ENCODE data around the gene MFAP4.
"Not testable (repeated sequence)": the region's sequence is repeated elsewhere in the genome, so short reads cannot be mapped to it uniquely, and the experiment has no call there.

Gene MFAP4

GRCh38 chr17:19357761-19358160 lies 29.2 kb downstream of the MFAP4 start:
- no peaks in the 10 kb centered on the region for H3K27me3 ChIP-seq (ENCODE audit: insufficient read depth, poor library complexity, severe bottlenecking)
- no peak for ATAC-seq (ENCODE audit: low read depth)
- no peaks in the 10 kb centered on the region for H3K36me3 ChIP-seq (ENCODE audit: low read depth)
- no peak overlapping the region for H3K27ac ChIP-seq (ENCODE audit: poor library complexity, severe bottlenecking)
- H3K9me3 ChIP-seq (ENCODE audit: severe bottlenecking) = no peaks in the 10 kb centered on the region
- no peak for TF ChIP-seq CTCF (IDR thresholded peaks at IDR 0.05; ENCODE audit: poor library complexity, severe bottlenecking)
- no peak for DNase-seq (ENCODE audit: low spot score)
- H3K4me1 ChIP-seq (ENCODE audit: insufficient read depth, poor library complexity, severe bottlenecking) = peaks cover 9% of the 10 kb centered on the region
- H3K4me3 ChIP-seq (ENCODE audit: severe bottlenecking) = no peak overlapping the region

GRCh38 chr17:19357351-19357750 lies 29.6 kb downstream of the MFAP4 start:
- DNase-seq (ENCODE audit: low spot score) = no peak
- no peak for ATAC-seq (ENCODE audit: low read depth)
- no peaks in the 10 kb centered on the region for H3K27me3 ChIP-seq (ENCODE audit: insufficient read depth, poor library complexity, severe bottlenecking)
- peaks cover 9% of the 10 kb centered on the region for H3K4me1 ChIP-seq (ENCODE audit: insufficient read depth, poor library complexity, severe bottlenecking)
- TF ChIP-seq CTCF (IDR thresholded peaks at IDR 0.05; ENCODE audit: poor library complexity, severe bottlenecking) = no peak
- H3K4me3 ChIP-seq (ENCODE audit: severe bottlenecking) = no peak overlapping the region
- no peaks in the 10 kb centered on the region for H3K36me3 ChIP-seq (ENCODE audit: low read depth)
- no peaks in the 10 kb centered on the region for H3K9me3 ChIP-seq (ENCODE audit: severe bottlenecking)
- H3K27ac ChIP-seq (ENCODE audit: poor library complexity, severe bottlenecking) = no peak overlapping the region

GRCh38 chr17:19354748-19355147 lies 32.2 kb downstream of the MFAP4 start:
- Histone ChIP-seq H3K27me3 (ENCODE audit: insufficient read depth, poor library complexity, severe bottlenecking) (no peaks in the 10 kb centered on the region), H3K4me3 (ENCODE audit: severe bottlenecking) (no peak overlapping the region), H3K4me1 (ENCODE audit: insufficient read depth, poor library complexity, severe bottlenecking) (peaks cover 9% of the 10 kb centered on the region), H3K27ac (ENCODE audit: poor library complexity, severe bottlenecking) (peak overlapping the region; percentile 30), H3K36me3 (ENCODE audit: low read depth) (peaks cover 7% of the 10 kb centered on the region; the same call in 1 of the 2 replicates), H3K9me3 (ENCODE audit: severe bottlenecking) (no peaks in the 10 kb centered on the region)
- no peak for TF ChIP-seq CTCF (IDR thresholded peaks at IDR 0.05; ENCODE audit: poor library complexity, severe bottlenecking)
- DNase-seq (ENCODE audit: low spot score) (no peak), ATAC-seq (ENCODE audit: low read depth) (no peak)

- not testable (repeated sequence) for H3K27me3 ChIP-seq (ENCODE audit: insufficient read depth, poor library complexity, severe bottlenecking); ATAC-seq (ENCODE audit: low read depth); H3K4me1 ChIP-seq (ENCODE audit: insufficient read depth, poor library complexity, severe bottlenecking); DNase-seq (ENCODE audit: low spot score); H3K9me3 ChIP-seq (ENCODE audit: severe bottlenecking); H3K27ac ChIP-seq (ENCODE audit: poor library complexity, severe bottlenecking); H3K36me3 ChIP-seq (ENCODE audit: low read depth); H3K4me3 ChIP-seq (ENCODE audit: severe bottlenecking)
Observed at GRCh38 chr17:19353401-19353800, 33.6 kb downstream of the MFAP4 start.

- Histone ChIP-seq H3K27ac (ENCODE audit: poor library complexity, severe bottlenecking) (no peak overlapping the region), H3K27me3 (ENCODE audit: insufficient read depth, poor library complexity, severe bottlenecking) (no peaks in the 10 kb centered on the region), H3K9me3 (ENCODE audit: severe bottlenecking) (no peaks in the 10 kb centered on the region), H3K36me3 (ENCODE audit: low read depth) (peaks cover 10% of the 10 kb centered on the region), H3K4me3 (ENCODE audit: severe bottlenecking) (no peak overlapping the region), H3K4me1 (ENCODE audit: insufficient read depth, poor library complexity, severe bottlenecking) (peaks cover 10% of the 10 kb centered on the region)
- ATAC-seq (ENCODE audit: low read depth) (no peak), DNase-seq (ENCODE audit: low spot score) (no peak)
- no peak for TF ChIP-seq CTCF (IDR thresholded peaks at IDR 0.05; ENCODE audit: poor library complexity, severe bottlenecking)
Observed at GRCh38 chr17:19348806-19349205, 38.2 kb downstream of the MFAP4 start.

Data from RWPE2 (cell line).